ENCODE measurements around the gene ZNF497.

DNA sequence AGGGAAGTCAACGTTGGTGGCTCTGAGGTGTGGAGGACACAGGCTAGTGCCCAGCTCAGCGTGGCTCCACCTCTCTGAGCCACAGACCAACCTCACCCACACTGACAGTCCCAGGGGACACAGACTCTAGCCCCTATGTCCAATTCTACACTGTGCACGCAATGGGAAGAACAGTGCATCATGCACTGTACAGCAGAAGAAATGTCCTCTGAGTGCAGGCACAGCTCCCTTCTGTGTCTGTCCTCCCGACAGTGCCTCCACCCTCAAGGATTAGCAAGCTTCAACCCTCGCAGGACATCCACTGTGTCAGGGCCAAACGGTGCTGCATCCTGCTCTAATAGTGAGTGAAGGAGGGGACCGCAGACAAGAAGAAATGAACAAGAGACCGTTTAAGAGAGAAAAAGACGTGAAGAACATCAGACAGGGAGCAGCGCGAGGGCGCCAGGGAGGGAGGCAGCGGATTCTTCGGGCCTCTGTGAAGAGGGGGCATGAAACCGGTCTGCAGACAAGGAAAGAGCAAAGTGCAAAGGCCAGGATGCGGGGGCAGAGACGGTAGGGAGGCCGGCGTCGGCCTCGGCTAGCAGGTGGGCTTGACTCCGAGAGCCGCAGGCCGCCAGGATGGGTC is 17.6 kb upstream of the ZNF497 start:
- TF ChIP-seq, protein P1, sequence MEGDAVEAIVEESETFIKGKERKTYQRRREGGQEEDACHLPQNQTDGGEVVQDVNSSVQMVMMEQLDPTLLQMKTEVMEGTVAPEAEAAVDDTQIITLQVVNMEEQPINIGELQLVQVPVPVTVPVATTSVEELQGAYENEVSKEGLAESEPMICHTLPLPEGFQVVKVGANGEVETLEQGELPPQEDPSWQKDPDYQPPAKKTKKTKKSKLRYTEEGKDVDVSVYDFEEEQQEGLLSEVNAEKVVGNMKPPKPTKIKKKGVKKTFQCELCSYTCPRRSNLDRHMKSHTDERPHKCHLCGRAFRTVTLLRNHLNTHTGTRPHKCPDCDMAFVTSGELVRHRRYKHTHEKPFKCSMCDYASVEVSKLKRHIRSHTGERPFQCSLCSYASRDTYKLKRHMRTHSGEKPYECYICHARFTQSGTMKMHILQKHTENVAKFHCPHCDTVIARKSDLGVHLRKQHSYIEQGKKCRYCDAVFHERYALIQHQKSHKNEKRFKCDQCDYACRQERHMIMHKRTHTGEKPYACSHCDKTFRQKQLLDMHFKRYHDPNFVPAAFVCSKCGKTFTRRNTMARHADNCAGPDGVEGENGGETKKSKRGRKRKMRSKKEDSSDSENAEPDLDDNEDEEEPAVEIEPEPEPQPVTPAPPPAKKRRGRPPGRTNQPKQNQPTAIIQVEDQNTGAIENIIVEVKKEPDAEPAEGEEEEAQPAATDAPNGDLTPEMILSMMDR (conservative IDR thresholded peaks at IDR 0.05; ENCODE audit: low read length), result no peak
- no peak for TF ChIP-seq EZH2phosphoT487 (IDR thresholded peaks at IDR 0.05; ENCODE audit: borderline replicate concordance)
